Islet precursor cell (in vitro differentiated cells): ENCODE measurements around the gene CHST12.

Experiments used
- DNase-seq: peaks from one replicate; pipeline ENCODE4 v3.0.0-alpha.2; 2018

CHST12 gene

GRCh38 chr7:2465928-2466327, 62.5 kb downstream of the CHST12 start:
- DNase-seq = no peak

DNA sequence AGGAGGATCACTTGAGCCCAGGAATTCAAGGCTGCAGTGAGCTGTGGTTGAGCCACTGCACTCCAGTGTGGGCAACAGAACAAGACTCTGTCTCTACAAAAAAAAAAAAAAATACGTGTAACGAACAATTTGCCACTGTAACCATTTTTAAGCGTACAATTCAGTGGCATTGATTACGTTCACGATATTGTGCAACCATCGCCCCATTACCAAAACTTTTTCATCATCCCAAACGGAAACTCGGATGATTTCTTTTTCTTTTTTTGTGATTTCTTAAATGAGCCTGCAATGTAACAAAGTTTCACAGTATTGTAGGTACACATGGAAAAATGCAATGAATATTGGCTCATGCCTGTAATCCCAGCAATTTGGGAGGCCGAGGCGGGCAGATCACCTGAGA, 63.3 kb downstream of the CHST12 start:
- DNase-seq = no peak

GRCh38 chr7:2468227-2468626, 64.8 kb downstream of the CHST12 start:
- DNase-seq = no peak

- peak; percentile 52 for DNase-seq
Observed at GRCh38 chr7:2469460-2470203, 66.2 kb downstream of the CHST12 start.

GRCh38 chr7:2470204-2471021, 67.0 kb downstream of the CHST12 start:
- no peak for DNase-seq

GRCh38 chr7:2471022-2471329, 67.6 kb downstream of the CHST12 start:
- DNase-seq = peak; percentile 54

- peak; percentile 59 for DNase-seq
Observed at GRCh38 chr7:2471396-2471795, 68.0 kb downstream of the CHST12 start.

GRCh38 chr7:2472739-2473138, 69.3 kb downstream of the CHST12 start:
- DNase-seq = no peak

GRCh38 chr7:2473496-2474180, 70.2 kb downstream of the CHST12 start:
- no peak for DNase-seq

DNA sequence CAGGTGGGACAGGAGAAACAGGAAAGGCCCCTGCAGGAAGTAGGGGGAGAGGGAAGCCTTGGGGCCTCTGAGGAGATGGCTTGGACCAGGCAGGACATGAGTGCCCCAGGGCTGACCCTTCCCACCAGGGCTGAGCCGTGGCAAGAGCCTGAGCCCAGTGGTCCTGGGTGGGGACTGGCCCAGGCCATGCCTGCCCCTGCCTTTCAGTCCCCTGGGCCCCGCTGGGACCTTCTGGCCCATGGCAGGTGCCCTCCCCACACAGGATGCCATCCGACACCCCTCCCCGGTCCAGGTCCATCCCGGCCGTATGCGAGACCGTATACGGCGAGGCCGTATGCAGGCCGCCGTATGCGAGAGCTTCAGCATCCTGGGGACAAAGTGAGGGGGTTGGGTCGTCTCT, 70.8 kb downstream of the CHST12 start:
- DNase-seq = peak; percentile 53

DNA sequence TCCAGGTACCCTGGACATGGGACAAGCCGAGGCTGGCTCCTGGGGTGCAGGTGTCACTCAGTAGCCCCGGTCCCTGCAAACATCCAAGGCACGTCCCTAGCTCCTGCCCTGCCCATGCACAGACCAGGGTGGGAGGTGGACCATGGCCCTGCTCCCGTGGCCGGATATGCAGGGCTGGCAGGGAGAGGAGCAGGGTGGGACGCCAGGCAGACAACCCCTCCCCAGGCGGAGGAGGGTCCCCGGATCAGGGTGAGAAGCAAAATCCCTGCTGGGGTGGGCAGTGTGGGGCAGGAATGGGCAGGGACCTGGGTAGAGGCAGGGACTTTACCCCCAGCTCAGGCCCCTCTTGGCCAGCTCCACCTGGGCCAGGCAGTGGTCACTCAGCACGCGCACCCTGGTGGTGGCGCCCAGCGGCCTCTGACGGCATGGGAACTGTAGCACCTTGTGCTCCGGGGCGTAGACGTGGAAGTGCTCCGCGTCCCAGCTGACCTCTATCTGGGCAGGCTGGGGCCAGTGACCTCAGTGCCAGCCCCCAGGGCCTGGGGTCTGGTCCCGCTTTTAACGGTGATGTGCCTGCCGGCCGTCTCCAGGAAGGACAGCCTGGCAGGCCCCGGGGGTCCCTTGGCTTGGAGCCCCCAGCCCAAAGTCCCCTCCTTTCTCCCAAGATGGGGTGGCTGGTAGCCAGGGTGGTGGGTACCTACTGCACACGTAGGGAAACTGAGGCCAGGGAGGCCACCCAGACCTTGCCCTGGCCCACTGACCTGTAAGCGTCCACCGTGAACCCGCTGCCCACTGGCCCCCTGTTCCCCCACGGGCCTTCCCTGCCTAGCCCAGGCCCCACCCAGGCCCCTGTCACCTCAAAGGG, 71.6 kb downstream of the CHST12 start:
- DNase-seq = peak; percentile 64

DNA sequence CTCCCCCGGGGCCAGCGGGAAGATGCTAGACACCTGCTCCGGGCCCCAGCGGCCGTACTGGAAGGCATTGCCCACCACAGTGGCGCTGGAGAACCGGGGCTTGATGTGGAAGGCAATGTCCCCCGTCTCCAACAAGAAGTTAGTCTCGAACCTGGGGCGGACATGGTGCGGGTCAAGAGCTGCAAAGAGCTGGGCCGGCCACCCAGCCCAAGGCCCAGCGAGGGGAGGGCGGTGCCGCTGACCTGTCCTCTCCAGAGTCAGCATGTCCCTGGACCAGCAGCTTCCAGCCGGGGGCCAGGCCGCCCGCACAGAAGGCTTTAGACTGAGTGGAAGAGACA, 72.2 kb downstream of the CHST12 start:
- peak; percentile 50 for DNase-seq

- DNase-seq = peak; percentile 40
Observed at GRCh38 chr7:2476298-2476697, 72.9 kb downstream of the CHST12 start, which contains the start of gene GRIFIN. Gene GRIFIN (minus strand): TSS chr7:2476398. CDS start chr7:2476383, 15 bp downstream.

GRCh38 chr7:2476776-2477446, 73.5 kb downstream of the CHST12 start:
- DNase-seq = peak; percentile 43

DNA sequence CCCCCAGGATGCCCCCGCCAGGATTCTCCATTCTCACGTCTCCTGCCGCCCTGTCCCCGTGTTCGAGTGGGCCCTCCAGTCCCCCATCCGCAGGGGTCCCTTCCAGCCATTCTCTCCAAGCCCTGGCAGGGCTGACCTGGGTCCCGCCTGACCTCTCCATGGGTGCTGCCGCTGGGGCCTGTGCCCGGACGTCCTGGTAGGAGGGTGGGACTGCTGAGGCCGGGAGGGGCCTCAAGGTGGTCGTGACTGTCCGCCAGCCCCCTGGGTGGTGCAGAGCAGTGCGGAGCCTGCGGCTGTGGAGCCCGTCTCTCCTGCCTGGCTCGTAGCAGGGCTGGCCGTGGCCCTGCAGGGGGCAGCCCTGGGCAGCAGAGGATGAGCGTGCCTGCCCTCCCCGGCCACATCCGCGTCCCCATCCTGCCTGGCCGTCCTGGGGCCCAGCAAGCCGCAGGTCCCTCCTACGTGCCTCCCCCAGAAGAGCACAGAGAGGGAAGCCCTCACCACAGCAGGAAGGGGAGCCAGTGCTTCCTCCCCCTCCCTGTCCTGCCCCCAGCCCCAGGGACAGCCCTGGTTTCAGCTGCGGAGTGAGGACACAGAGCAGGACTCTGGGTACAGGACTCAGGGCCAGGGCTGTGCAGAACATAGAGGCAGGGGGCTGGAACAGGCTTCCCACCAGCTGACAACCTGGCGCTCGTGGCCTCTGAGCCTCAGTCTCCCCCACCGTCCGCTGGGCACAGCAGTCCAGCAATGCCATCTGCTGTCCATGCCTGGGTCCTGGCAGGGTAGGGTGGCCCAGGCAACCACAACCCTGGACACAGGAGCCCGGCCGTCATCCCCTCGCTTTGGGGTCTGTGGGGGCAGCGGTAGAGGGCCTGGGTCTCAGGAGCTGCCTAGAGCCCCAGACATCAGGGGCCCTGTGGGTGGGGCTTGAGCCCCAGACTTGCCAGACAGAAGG, 74.3 kb downstream of the CHST12 start:
- DNase-seq = peak; percentile 84

DNA sequence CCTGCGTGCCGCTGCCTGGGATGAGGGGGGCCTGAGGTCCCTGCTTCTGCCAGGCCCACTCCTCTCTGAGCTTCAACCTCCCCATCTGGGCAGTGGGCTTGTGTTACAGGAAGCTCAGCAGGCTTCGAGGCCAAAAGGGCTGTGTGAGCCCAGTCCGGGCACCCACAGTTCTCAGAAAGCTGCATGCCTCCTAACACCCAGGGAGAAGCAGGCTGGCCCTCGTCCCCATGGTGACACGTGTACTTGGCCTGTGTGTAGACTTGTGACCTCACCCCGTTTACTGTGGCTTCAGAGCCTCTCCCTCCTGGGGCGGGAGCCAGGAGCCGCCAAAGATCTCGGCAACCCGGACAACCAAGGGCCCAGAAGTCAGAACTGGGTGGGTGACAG, 75.0 kb downstream of the CHST12 start:
- peak; percentile 50 for DNase-seq

DNA sequence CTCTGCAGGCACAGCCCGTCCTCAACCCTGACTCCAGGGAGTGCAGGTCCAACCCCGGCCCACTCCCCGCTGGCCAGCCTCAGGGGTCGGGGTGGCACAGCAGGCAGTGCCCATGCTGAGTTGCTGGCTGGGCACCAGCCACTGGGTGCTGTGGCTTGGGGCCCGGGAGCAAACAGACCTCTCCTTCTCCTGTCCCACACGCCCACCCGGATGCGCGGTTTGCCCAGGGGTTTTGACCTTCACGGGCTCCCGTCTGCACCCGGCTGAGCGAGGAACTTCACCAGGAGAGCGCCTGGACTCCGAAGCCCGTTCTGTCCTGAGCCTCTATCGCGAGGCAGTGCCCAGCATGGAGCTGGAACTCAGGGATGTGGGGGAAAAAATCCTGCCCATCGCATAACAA, 75.4 kb downstream of the CHST12 start:
- DNase-seq = no peak

- no peak for DNase-seq
Observed at GRCh38 chr7:2479276-2480069, 76.1 kb downstream of the CHST12 start.

- no peak for DNase-seq
Observed at GRCh38 chr7:2480070-2480408, 76.6 kb downstream of the CHST12 start.

- DNase-seq = no peak
Observed at GRCh38 chr7:2481195-2481594, 77.8 kb downstream of the CHST12 start.
